ENCODE data around the gene UBR1. TPM values are rescaled to one million over a fixed set of nuclear protein-coding genes. Genes with fewer than 3 reads are reported as not detected.

UBR1 gene
- polyA plus RNA-seq, 1 donor, result 18.4 TPM

DNA sequence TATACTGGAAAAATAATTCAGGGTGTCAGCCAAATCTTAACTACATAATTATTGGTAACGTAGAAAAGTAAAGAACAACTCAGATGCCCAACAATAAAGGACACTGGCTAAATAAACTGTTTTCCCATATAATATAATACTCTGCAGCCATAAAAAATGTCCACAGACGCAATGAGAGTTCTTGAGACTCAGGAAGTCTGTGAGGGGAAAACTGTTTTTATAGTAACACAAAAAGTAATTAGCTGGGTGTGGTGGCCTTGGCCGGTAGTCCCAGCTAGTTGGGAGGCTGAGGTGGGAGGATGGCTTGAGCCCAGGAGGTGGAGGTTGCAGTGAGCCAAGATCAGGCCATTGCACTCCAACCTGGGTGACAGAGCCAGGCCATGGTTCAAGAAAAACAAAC lies 5.5 kb upstream of the UBR1 start:
- H3K4me3 ChIP-seq (ENCODE audit: low read length), result no peak overlapping the region
- H3K36me3 ChIP-seq (ENCODE audit: control insufficient read depth, insufficient read depth, low read length), result no peaks in the 10 kb centered on the region
- H3K27me3 ChIP-seq (ENCODE audit: control insufficient read depth, insufficient read depth, low read length), result no peaks in the 10 kb centered on the region
- H3K4me1 ChIP-seq (ENCODE audit: control insufficient read depth, insufficient read depth, low read length), result no peaks in the 10 kb centered on the region
- H3K27ac ChIP-seq (ENCODE audit: low read length), result no peak overlapping the region
- WGBS (ENCODE audit: insufficient coverage, low lambda C conversion rate), result no CpG with 5 or more reads among the region's 3 CpGs
- no peaks in the 10 kb centered on the region for H3K9me3 ChIP-seq (ENCODE audit: control insufficient read depth, low read depth, low read length)
- no peak for DNase-seq

DNA sequence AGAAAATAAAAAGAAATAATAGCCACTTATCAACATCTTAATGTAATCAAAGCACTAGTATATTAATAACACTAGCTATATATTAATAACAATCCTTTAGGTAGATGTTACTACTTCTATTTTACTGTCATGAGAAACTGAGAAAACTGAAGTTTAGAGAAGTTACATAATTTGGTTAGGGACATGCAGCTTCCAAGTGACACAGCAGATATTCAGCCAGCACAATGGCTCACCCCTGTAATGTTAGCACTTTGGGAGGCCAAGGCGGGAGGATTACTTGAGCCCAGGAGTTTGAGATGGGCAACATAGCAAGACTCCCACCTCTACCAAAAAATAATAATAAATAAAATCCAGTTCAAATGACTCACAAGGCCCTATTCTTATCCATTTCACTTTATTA lies 1.9 kb upstream of the UBR1 start:
- no peak for DNase-seq
- no CpG with 5 or more reads among the region's 1 CpG for WGBS (ENCODE audit: insufficient coverage, low lambda C conversion rate)
- Histone ChIP-seq H3K36me3 (ENCODE audit: control insufficient read depth, insufficient read depth, low read length) (no peaks in the 10 kb centered on the region), H3K9me3 (ENCODE audit: control insufficient read depth, low read depth, low read length) (no peaks in the 10 kb centered on the region), H3K4me1 (ENCODE audit: control insufficient read depth, insufficient read depth, low read length) (no peaks in the 10 kb centered on the region), H3K4me3 (ENCODE audit: low read length) (no peak overlapping the region), H3K27ac (ENCODE audit: low read length) (no peak overlapping the region), H3K27me3 (ENCODE audit: control insufficient read depth, insufficient read depth, low read length) (no peaks in the 10 kb centered on the region)

DNA sequence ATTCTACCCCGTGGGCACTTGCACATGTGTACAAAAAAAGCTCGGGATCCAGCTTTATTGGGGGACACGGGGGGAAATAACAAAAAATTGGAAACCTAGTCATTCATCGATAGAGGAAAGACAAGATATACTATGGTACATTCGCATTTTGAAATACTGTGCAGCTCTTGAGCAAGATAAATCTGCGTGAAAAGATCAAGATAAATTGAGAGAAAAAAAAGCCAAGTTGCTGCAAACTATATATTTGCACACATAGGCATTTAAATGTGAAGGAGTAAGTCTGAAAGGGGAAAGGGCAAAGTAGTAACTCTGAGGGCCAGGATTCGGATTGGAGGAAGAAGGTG lies 620 bp upstream of the UBR1 start:
- H3K4me1 ChIP-seq (ENCODE audit: control insufficient read depth, insufficient read depth, low read length), result no peaks in the 10 kb centered on the region
- peaks cover 5% of the 10 kb centered on the region for H3K36me3 ChIP-seq (ENCODE audit: control insufficient read depth, insufficient read depth, low read length)
- DNase-seq, result no peak
- H3K4me3 ChIP-seq (ENCODE audit: low read length), result peak overlapping the region; percentile 75
- no peaks in the 10 kb centered on the region for H3K27me3 ChIP-seq (ENCODE audit: control insufficient read depth, insufficient read depth, low read length)
- peak overlapping the region; percentile 90 for H3K27ac ChIP-seq (ENCODE audit: low read length)
- 39% methylated on average over 3 of the region's 7 CpGs for WGBS (ENCODE audit: insufficient coverage, low lambda C conversion rate)
- no peaks in the 10 kb centered on the region for H3K9me3 ChIP-seq (ENCODE audit: control insufficient read depth, low read depth, low read length)

DNA sequence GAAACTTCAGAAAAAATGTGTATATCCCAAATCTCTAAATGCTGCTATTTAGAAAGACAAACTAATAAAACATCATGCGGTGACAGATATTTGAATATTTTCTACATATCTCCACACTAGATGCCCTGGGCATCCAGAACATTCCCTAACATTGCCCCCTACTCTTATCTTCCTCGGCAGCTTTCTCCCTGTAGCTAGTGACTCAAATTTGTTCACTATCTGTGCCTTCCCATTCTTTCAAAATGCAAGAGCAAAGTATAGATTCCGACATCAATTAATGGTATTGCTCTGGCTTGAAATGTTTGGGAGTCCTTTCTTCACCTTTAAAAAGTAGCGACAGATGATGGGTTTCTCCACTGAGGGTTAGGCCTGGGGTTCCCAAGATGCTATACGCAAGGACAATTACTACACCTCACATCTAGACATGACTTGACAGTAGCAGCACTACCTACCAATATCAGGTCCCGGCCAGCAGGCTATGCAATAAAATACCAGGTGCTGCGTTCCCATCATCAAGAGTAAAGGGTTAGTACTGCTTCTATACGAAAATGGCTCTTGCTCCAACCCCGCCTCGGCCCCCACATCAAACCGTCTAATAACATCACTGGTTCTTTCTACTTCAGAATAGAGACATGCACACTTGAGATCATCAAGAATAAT lies 631 bp downstream of the UBR1 start:
- peaks cover 8% of the 10 kb centered on the region for H3K36me3 ChIP-seq (ENCODE audit: control insufficient read depth, insufficient read depth, low read length)
- peak overlapping the region; percentile 90 for H3K27ac ChIP-seq (ENCODE audit: low read length)
- 14% methylated on average over 6 of the region's 11 CpGs for WGBS (ENCODE audit: insufficient coverage, low lambda C conversion rate)
- H3K9me3 ChIP-seq (ENCODE audit: control insufficient read depth, low read depth, low read length), result no peaks in the 10 kb centered on the region
- H3K27me3 ChIP-seq (ENCODE audit: control insufficient read depth, insufficient read depth, low read length), result no peaks in the 10 kb centered on the region
- H3K4me1 ChIP-seq (ENCODE audit: control insufficient read depth, insufficient read depth, low read length), result no peaks in the 10 kb centered on the region
- DNase-seq, result no peak
- H3K4me3 ChIP-seq (ENCODE audit: low read length), result peak overlapping the region; percentile 75

DNA sequence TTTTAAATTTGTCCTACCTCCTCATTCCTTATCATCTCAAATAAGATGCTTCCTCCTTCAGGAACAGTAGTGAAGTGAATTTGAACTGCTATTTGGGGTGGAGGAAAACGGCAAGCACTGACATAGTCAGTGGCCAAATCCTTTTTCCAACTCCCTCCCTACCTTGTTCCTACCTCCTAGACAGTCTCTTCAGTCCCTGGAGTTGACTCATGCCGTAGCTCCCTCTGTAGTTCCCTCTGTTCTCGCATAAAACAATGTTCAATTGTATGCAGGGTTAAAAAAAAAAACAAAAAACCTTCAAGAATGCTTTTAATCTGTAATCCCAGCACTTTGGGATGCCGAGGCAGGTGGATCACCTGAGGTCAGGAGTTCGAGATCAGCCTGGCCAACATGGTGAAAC lies 1.4 kb downstream of the UBR1 start:
- Histone ChIP-seq H3K27me3 (ENCODE audit: control insufficient read depth, insufficient read depth, low read length) (no peaks in the 10 kb centered on the region), H3K4me1 (ENCODE audit: control insufficient read depth, insufficient read depth, low read length) (no peaks in the 10 kb centered on the region), H3K4me3 (ENCODE audit: low read length) (no peak overlapping the region), H3K36me3 (ENCODE audit: control insufficient read depth, insufficient read depth, low read length) (peaks cover 10% of the 10 kb centered on the region), H3K9me3 (ENCODE audit: control insufficient read depth, low read depth, low read length) (no peaks in the 10 kb centered on the region), H3K27ac (ENCODE audit: low read length) (no peak overlapping the region)
- DNase-seq, result no peak
- no CpG with 5 or more reads among the region's 5 CpGs for WGBS (ENCODE audit: insufficient coverage, low lambda C conversion rate)

DNA sequence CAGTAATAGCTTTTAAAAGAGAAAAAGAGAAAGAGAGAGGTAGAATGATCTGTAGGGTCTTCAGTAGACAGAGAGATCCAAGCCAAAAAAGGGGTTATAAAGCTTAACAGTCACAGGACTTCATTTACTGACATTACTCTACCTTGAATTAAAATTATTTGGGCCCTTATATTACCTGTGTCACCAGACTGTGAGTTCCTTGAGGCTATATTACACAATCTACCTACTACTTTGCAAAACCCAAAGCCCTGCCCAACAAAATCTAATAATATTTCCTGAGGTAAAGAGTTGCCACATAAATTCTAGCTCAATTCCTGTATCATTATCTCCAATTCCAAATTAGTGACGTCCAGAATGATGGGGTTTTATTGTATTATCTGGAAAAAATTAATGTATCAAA lies 1.9 kb downstream of the UBR1 start:
- no peaks in the 10 kb centered on the region for H3K4me1 ChIP-seq (ENCODE audit: control insufficient read depth, insufficient read depth, low read length)
- no peak for DNase-seq
- H3K4me3 ChIP-seq (ENCODE audit: low read length), result no peak overlapping the region
- H3K9me3 ChIP-seq (ENCODE audit: control insufficient read depth, low read depth, low read length), result no peaks in the 10 kb centered on the region
- H3K27me3 ChIP-seq (ENCODE audit: control insufficient read depth, insufficient read depth, low read length), result no peaks in the 10 kb centered on the region
- H3K36me3 ChIP-seq (ENCODE audit: control insufficient read depth, insufficient read depth, low read length), result peaks cover 10% of the 10 kb centered on the region
- H3K27ac ChIP-seq (ENCODE audit: low read length), result no peak overlapping the region
- no CpG with 5 or more reads among the region's 1 CpG for WGBS (ENCODE audit: insufficient coverage, low lambda C conversion rate)

DNA sequence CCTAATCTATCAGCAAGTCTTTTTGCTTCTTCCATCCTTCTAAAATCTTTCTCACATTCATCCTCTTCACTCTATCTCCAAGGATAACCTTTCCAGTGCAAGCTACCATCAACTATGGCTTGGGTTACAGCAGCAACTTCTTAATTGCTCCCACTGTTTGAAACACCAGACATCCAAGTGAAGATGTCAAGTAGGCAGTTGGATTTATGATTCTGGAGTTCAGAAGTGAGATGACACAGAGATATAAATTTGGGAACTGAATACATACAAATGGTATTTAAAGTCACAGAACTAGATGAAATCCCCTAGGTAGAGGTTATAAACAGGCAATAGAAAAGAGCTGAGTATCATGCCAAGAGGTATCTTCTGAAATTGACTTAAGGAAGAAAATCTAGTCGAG lies 3.7 kb downstream of the UBR1 start:
- H3K4me1 ChIP-seq (ENCODE audit: control insufficient read depth, insufficient read depth, low read length), result no peaks in the 10 kb centered on the region
- DNase-seq, result no peak
- H3K36me3 ChIP-seq (ENCODE audit: control insufficient read depth, insufficient read depth, low read length), result peaks cover 14% of the 10 kb centered on the region
- H3K4me3 ChIP-seq (ENCODE audit: low read length), result no peak overlapping the region
- H3K9me3 ChIP-seq (ENCODE audit: control insufficient read depth, low read depth, low read length), result no peaks in the 10 kb centered on the region
- no peak overlapping the region for H3K27ac ChIP-seq (ENCODE audit: low read length)
- no peaks in the 10 kb centered on the region for H3K27me3 ChIP-seq (ENCODE audit: control insufficient read depth, insufficient read depth, low read length)
- no CpG with 5 or more reads among the region's 1 CpG for WGBS (ENCODE audit: insufficient coverage, low lambda C conversion rate)

DNA sequence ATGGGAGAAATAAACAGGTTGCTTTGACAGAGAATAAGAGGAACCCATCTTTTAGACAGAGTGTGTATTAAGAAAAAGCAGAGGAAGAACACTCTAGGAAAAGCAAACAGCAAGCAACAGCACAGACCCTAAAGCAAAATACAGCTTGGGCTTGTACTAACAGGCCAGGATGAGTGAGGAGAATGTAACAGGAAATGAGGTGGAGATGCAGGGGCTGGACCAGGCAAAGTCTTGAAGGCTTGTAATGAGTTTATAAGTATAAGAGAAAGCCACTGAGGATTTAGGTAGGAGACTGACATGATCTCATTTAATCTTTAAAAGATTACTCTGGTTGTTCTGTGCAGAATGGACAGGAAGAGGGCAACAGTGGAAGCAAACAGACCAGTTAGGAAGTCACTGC lies 4.9 kb downstream of the UBR1 start:
- peaks cover 14% of the 10 kb centered on the region for H3K36me3 ChIP-seq (ENCODE audit: control insufficient read depth, insufficient read depth, low read length)
- H3K27me3 ChIP-seq (ENCODE audit: control insufficient read depth, insufficient read depth, low read length), result no peaks in the 10 kb centered on the region
- H3K27ac ChIP-seq (ENCODE audit: low read length), result no peak overlapping the region
- no peaks in the 10 kb centered on the region for H3K4me1 ChIP-seq (ENCODE audit: control insufficient read depth, insufficient read depth, low read length)
- H3K9me3 ChIP-seq (ENCODE audit: control insufficient read depth, low read depth, low read length), result no peaks in the 10 kb centered on the region
- H3K4me3 ChIP-seq (ENCODE audit: low read length), result no peak overlapping the region
- DNase-seq, result no peak

DNA sequence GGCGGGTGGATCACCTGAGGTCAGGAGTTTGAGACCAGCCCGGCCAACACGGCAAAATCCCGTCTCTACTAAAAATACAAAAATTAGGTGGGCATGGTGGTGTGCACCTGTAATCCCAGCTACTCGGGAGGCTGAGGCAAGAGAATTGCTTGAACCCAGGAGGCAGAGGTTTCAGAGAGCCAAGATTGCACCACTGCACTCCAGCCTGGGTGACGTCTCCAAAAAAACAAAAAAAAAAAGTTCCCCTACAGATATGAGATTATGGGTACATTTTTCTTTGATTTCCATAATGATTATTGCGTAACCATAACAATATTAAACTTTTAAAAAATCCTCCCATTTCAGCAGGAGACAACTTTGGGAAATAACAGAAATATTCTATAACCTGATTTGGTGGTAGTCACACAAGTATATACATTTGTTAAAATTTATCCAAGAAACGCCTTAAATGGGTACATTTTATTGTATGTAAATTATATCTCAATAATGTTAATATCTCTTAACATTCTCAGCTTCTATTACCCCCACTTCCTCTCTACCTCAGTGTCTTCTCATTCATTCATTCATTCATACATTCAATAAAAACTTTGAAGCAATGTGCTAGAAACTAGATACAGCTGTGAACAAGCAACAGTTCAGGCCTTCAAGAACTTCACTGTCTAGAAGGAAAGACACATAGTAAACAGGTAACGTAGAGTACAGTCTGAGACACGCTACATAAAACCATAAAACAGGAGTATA lies 6.6 kb downstream of the UBR1 start:
- Histone ChIP-seq H3K27ac (ENCODE audit: low read length) (no peak overlapping the region), H3K4me1 (ENCODE audit: control insufficient read depth, insufficient read depth, low read length) (peaks cover 4% of the 10 kb centered on the region)
- 100% methylated on average over 2 of the region's 10 CpGs for WGBS (ENCODE audit: insufficient coverage, low lambda C conversion rate)

DNA sequence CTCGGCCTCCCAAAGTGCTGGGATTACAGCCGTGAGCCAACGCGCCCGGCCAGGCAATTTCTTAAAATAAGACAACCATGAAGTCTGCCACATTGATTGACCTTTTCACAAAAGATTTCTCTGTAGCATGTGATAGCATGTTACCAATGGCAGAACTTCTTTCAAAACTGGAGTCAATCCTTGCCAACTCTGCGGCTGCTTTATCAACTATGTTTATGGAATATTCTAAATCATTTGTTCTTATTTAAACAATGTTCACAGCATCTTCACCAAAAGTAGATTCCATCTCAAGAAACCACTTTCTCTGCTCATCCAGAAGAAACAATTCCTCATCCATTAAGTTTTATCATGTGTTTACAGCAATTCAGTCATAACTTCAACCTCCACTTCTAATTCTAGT lies 9.4 kb downstream of the UBR1 start:
- Histone ChIP-seq H3K36me3 (ENCODE audit: control insufficient read depth, insufficient read depth, low read length) (peaks cover 12% of the 10 kb centered on the region), H3K9me3 (ENCODE audit: control insufficient read depth, low read depth, low read length) (no peaks in the 10 kb centered on the region), H3K27ac (ENCODE audit: low read length) (no peak overlapping the region), H3K4me3 (ENCODE audit: low read length) (no peak overlapping the region), H3K27me3 (ENCODE audit: control insufficient read depth, insufficient read depth, low read length) (no peaks in the 10 kb centered on the region), H3K4me1 (ENCODE audit: control insufficient read depth, insufficient read depth, low read length) (peaks cover 4% of the 10 kb centered on the region)
- no peak for DNase-seq
- WGBS (ENCODE audit: insufficient coverage, low lambda C conversion rate), result no CpG with 5 or more reads among the region's 6 CpGs

More for the DNA sequence above, 6.6 kb downstream of the UBR1 start:
- Histone ChIP-seq H3K27me3 (ENCODE audit: control insufficient read depth, insufficient read depth, low read length) (no peaks in the 10 kb centered on the region), H3K36me3 (ENCODE audit: control insufficient read depth, insufficient read depth, low read length) (peaks cover 14% of the 10 kb centered on the region), H3K4me3 (ENCODE audit: low read length) (no peak overlapping the region), H3K9me3 (ENCODE audit: control insufficient read depth, low read depth, low read length) (no peaks in the 10 kb centered on the region)
- no peak for DNase-seq
